Right atrium auricular region (tissue), 2 donors: ENCODE results near the gene EDEM3. TPM values are rescaled to one million over a fixed set of nuclear protein-coding genes. Genes with fewer than 3 reads are reported as not detected.

Experiments
- DNase-seq: peaks from one replicate; pipeline ENCODE4 v3.0.0-alpha.2; 2019; ENCODE audit warnings: low spot score
- H3K27ac ChIP-seq, 2 donors: fragments of 200-600 bp; sonication (generic); 1 replicate in 1 of 2; 2 replicates in 1 of 2; pipeline ENCODE4 v1.5.1; 2016 to 2019
- H3K27me3 ChIP-seq, 2 donors: fragments of 200-600 bp; sonication (generic); one replicate each; pipeline versions ENCODE4 v1.5.1 to v1.6.0; 2017 to 2019
- H3K36me3 ChIP-seq: fragments of 200-600 bp; sonication (generic); one replicate; pipeline ENCODE4 v1.5.1; 2016
- H3K4me1 ChIP-seq, 2 donors: fragments of 200-600 bp; sonication (generic); one replicate each; pipeline versions ENCODE4 v1.5.1 to v1.6.0; 2017 to 2019
- H3K4me3 ChIP-seq, 2 donors: fragments of 200-600 bp; sonication (generic); 1 replicate in 1 of 2; 2 replicates in 1 of 2; pipeline ENCODE4 v1.5.1; 2017 to 2019; ENCODE audit warnings: mild to moderate bottlenecking in 1 of 2, moderate library complexity in 1 of 2
- H3K9me3 ChIP-seq, 2 donors: fragments of 200-600 bp; sonication (generic); one replicate each; pipeline ENCODE4 v1.5.1; 2019
- CTCF ChIP-seq, 2 donors: fragments of 200-600 bp; sonication (generic); IDR thresholded peaks; one replicate each; pipeline ENCODE4 v1.5.1; 2019; ENCODE audit warnings: antibody characterized with exemption in 2 of 2
- total RNA-seq, 2 donors: library from RNA; depleted of rRNA; stranded (reverse); fragments of >200 nt; gene quantifications; one replicate each; pipeline ENCODE4 v1.1.0, GENCODE V29; 2016

The EDEM3 gene
- total RNA-seq, 2 donors from 2014 or later, result 18.1 to 30.0 TPM

GRCh38 chr1:184677344-184677743, 77.3 kb downstream of the EDEM3 start:
- Histone ChIP-seq H3K27me3 (no peaks in the 10 kb centered on the region), H3K27ac (no peak overlapping the region), H3K9me3 (peaks cover 0 to 20% of the 10 kb centered on the region in 2 donors), H3K4me1 (no peaks in the 10 kb centered on the region), H3K4me3 (no peak overlapping the region), H3K36me3 (no peaks in the 10 kb centered on the region)
- no peak for DNase-seq
- no peak for TF ChIP-seq CTCF (IDR thresholded peaks at IDR 0.05)

- H3K4me1 ChIP-seq, result no peaks in the 10 kb centered on the region
- no peaks in the 10 kb centered on the region for H3K9me3 ChIP-seq
- no peaks in the 10 kb centered on the region for H3K27me3 ChIP-seq
- H3K36me3 ChIP-seq, result no peaks in the 10 kb centered on the region
- no peak overlapping the region for H3K4me3 ChIP-seq
- H3K27ac ChIP-seq, result no peak overlapping the region
- no peak for TF ChIP-seq CTCF (IDR thresholded peaks at IDR 0.05)
- no peak for DNase-seq
These were observed 81.4 kb downstream of the EDEM3 start for GRCh38 chr1:184673305-184673704.

- no peak for TF ChIP-seq CTCF (IDR thresholded peaks at IDR 0.05)
- Histone ChIP-seq H3K4me3 (no peak overlapping the region), H3K36me3 (no peaks in the 10 kb centered on the region), H3K9me3 (no peaks in the 10 kb centered on the region), H3K27me3 (no peaks in the 10 kb centered on the region), H3K27ac (no peak overlapping the region), H3K4me1 (no peaks in the 10 kb centered on the region)
- no peak for DNase-seq
These were observed 82.5 kb downstream of the EDEM3 start for GRCh38 chr1:184672013-184672726.

GRCh38 chr1:184669391-184669790, 85.3 kb downstream of the EDEM3 start:
- Histone ChIP-seq H3K4me3 (no peak overlapping the region), H3K9me3 (no peaks in the 10 kb centered on the region), H3K27me3 (no peaks in the 10 kb centered on the region), H3K4me1 (peaks cover 0 to 2% of the 10 kb centered on the region in 2 donors), H3K36me3 (no peaks in the 10 kb centered on the region), H3K27ac (no peak overlapping the region)
- TF ChIP-seq CTCF (IDR thresholded peaks at IDR 0.05), result no peak
- DNase-seq, result no peak

GRCh38 chr1:184665360-184665759, 89.3 kb downstream of the EDEM3 start:
- Histone ChIP-seq H3K27ac (no peak overlapping the region), H3K4me1 (peaks cover 0 to 13% of the 10 kb centered on the region in 2 donors), H3K27me3 (no peaks in the 10 kb centered on the region), H3K4me3 (no peak overlapping the region), H3K36me3 (no peaks in the 10 kb centered on the region), H3K9me3 (no peaks in the 10 kb centered on the region)
- no peak for DNase-seq
- no peak for TF ChIP-seq CTCF (IDR thresholded peaks at IDR 0.05)

- no peaks in the 10 kb centered on the region for H3K9me3 ChIP-seq
- TF ChIP-seq CTCF (IDR thresholded peaks at IDR 0.05), result no peak
- peak overlapping the region; percentile 15 to 49 for H3K27ac ChIP-seq
- H3K4me3 ChIP-seq, result peak overlapping the region in 1 of 2 donors; percentile 45
- H3K27me3 ChIP-seq, result no peaks in the 10 kb centered on the region
- no peak for DNase-seq
- peaks cover 0 to 13% of the 10 kb centered on the region in 2 donors for H3K4me1 ChIP-seq
- H3K36me3 ChIP-seq, result no peaks in the 10 kb centered on the region
These were observed 90.0 kb downstream of the EDEM3 start for GRCh38 chr1:184664661-184665060.
